H1 (cell line): Measurements from ENCODE around the gene MOB3C. TPM values are rescaled to one million over a fixed set of nuclear protein-coding genes. Genes with fewer than 3 reads are reported as not detected.

Source experiments
- CEBPB ChIP-seq: IDR thresholded peaks from 2 replicates; pipeline ENCODE4 v1.6.1; 2012; ENCODE audit warnings: low read depth, low read length
- EP300 ChIP-seq, 2 experiments: IDR thresholded peaks; 1 replicate in 1 of 2; 2 replicates in 1 of 2; pipeline ENCODE4 v1.6.1; 2011 to 2012; ENCODE audit warnings: low read depth in 2 of 2, low read length in 2 of 2, mild to moderate bottlenecking in 2 of 2, borderline replicate concordance in 1 of 2, inconsistent platforms in 1 of 2, moderate library complexity in 1 of 2
- KDM5A ChIP-seq: fragments of 200-600 bp; IDR thresholded peaks from 2 replicates; pipeline ENCODE4 v1.7.1; 2012; ENCODE audit warnings: mild to moderate bottlenecking, low read length, inconsistent platforms, mixed read lengths
- NRF1 ChIP-seq: IDR thresholded peaks from 2 replicates; pipeline ENCODE4 v1.6.1; 2011; ENCODE audit warnings: mild to moderate bottlenecking, low read depth, low read length, improper control_type of control experiment
- polyA plus RNA-seq, 7 experiments: library from polyadenylated mRNA; depleted of rRNA in 3 of 7; stranded (reverse) in 5 of 7; unstranded in 2 of 7; fragments of >200 nt in 5 of 7; fragments of 200-250 nt in 2 of 7; gene quantifications; 1 replicate in 5 of 7; 2 replicates in 1 of 7; 4 replicates in 1 of 7; pipeline versions ENCODE4 v1.2.1 to v1.2.3, GENCODE V29; 2011 to 2013; ENCODE audit warnings: missing spikeins in 2 of 7, mixed read lengths in 2 of 7
- total RNA-seq: library from RNA; stranded (reverse); fragmentation: NEBNext Ultra II Directional; extraction: Animal tissue kit (Norgen Biotek cat#: 25700); gene quantifications from 2 replicates; pipeline ENCODE4 v1.2.1, GENCODE V29; 2021
- TF ChIP-seq, protein P1 (sequence below): fragments of 300-600 bp; sonication (generic); IDR thresholded peaks from 2 replicates; pipeline ENCODE4 v1.7.1; 2012; ENCODE audit warnings: low read length, moderate library complexity, mild to moderate bottlenecking, inconsistent platforms; ENCODE audit not compliant: insufficient replicate concordance
- TF ChIP-seq, protein P2 (sequence below): IDR thresholded peaks from 2 replicates; pipeline ENCODE4 v1.6.1; 2012; ENCODE audit warnings: inconsistent platforms

MOB3C gene
- total and polyA plus RNA-seq, 2 of the 8 experiments (the other 6 are each of a cell fraction or from before 2014, with no cell fraction given), result 5.8 to 6.6 TPM

DNA sequence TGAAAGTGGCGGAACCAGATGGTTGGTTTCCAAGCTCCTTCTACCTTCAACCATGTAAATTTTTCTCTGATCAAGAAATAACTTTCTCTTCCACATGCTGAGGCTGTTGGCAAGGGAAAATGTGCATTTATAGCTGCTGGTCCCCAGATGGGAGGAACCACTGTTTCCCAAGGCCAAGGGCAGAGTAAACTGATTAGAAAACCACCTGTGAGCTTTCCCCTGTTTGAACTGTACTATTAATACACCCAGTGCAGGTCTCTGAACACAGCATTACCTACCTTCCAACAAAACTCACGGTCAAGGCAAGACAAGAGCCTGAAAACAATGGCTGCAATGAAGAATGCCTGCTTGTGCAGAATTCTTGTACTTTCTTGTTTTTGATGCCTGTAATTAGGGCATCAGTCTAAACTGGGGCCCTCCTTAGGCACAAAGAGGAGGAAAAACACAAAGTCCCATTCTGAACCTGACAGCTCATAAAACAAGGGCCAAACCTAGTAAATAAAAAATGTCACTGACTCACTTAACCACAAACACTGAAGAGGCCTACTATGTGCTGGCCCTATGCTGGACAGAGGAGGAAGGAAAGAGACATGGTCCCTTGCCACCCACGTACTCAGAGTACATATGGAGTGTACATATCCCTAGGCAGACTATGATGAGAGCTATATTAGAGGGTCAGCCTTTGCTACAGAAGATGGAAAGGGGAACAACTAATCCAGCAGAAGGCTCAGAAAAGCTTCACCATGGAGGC is 15.2 kb downstream of the MOB3C start (continued):
- TF ChIP-seq, protein P1, sequence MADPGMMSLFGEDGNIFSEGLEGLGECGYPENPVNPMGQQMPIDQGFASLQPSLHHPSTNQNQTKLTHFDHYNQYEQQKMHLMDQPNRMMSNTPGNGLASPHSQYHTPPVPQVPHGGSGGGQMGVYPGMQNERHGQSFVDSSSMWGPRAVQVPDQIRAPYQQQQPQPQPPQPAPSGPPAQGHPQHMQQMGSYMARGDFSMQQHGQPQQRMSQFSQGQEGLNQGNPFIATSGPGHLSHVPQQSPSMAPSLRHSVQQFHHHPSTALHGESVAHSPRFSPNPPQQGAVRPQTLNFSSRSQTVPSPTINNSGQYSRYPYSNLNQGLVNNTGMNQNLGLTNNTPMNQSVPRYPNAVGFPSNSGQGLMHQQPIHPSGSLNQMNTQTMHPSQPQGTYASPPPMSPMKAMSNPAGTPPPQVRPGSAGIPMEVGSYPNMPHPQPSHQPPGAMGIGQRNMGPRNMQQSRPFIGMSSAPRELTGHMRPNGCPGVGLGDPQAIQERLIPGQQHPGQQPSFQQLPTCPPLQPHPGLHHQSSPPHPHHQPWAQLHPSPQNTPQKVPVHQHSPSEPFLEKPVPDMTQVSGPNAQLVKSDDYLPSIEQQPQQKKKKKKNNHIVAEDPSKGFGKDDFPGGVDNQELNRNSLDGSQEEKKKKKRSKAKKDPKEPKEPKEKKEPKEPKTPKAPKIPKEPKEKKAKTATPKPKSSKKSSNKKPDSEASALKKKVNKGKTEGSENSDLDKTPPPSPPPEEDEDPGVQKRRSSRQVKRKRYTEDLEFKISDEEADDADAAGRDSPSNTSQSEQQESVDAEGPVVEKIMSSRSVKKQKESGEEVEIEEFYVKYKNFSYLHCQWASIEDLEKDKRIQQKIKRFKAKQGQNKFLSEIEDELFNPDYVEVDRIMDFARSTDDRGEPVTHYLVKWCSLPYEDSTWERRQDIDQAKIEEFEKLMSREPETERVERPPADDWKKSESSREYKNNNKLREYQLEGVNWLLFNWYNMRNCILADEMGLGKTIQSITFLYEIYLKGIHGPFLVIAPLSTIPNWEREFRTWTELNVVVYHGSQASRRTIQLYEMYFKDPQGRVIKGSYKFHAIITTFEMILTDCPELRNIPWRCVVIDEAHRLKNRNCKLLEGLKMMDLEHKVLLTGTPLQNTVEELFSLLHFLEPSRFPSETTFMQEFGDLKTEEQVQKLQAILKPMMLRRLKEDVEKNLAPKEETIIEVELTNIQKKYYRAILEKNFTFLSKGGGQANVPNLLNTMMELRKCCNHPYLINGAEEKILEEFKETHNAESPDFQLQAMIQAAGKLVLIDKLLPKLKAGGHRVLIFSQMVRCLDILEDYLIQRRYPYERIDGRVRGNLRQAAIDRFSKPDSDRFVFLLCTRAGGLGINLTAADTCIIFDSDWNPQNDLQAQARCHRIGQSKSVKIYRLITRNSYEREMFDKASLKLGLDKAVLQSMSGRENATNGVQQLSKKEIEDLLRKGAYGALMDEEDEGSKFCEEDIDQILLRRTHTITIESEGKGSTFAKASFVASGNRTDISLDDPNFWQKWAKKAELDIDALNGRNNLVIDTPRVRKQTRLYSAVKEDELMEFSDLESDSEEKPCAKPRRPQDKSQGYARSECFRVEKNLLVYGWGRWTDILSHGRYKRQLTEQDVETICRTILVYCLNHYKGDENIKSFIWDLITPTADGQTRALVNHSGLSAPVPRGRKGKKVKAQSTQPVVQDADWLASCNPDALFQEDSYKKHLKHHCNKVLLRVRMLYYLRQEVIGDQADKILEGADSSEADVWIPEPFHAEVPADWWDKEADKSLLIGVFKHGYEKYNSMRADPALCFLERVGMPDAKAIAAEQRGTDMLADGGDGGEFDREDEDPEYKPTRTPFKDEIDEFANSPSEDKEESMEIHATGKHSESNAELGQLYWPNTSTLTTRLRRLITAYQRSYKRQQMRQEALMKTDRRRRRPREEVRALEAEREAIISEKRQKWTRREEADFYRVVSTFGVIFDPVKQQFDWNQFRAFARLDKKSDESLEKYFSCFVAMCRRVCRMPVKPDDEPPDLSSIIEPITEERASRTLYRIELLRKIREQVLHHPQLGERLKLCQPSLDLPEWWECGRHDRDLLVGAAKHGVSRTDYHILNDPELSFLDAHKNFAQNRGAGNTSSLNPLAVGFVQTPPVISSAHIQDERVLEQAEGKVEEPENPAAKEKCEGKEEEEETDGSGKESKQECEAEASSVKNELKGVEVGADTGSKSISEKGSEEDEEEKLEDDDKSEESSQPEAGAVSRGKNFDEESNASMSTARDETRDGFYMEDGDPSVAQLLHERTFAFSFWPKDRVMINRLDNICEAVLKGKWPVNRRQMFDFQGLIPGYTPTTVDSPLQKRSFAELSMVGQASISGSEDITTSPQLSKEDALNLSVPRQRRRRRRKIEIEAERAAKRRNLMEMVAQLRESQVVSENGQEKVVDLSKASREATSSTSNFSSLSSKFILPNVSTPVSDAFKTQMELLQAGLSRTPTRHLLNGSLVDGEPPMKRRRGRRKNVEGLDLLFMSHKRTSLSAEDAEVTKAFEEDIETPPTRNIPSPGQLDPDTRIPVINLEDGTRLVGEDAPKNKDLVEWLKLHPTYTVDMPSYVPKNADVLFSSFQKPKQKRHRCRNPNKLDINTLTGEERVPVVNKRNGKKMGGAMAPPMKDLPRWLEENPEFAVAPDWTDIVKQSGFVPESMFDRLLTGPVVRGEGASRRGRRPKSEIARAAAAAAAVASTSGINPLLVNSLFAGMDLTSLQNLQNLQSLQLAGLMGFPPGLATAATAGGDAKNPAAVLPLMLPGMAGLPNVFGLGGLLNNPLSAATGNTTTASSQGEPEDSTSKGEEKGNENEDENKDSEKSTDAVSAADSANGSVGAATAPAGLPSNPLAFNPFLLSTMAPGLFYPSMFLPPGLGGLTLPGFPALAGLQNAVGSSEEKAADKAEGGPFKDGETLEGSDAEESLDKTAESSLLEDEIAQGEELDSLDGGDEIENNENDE, result no peak
- TF ChIP-seq KDM5A (no peak), EP300 (IDR thresholded peaks at IDR 0.05; ENCODE audit: borderline replicate concordance in 1 of 2, low read depth in 2 of 2, low read length in 2 of 2) (no peak), CEBPB (no peak), NRF1 (no peak)
- TF ChIP-seq, protein P2, sequence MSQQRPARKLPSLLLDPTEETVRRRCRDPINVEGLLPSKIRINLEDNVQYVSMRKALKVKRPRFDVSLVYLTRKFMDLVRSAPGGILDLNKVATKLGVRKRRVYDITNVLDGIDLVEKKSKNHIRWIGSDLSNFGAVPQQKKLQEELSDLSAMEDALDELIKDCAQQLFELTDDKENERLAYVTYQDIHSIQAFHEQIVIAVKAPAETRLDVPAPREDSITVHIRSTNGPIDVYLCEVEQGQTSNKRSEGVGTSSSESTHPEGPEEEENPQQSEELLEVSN, result no peak
